Endothelial cell of umbilical vein (primary cell): ENCODE results near the gene TMC3. TPM values are rescaled to one million over a fixed set of nuclear protein-coding genes. Genes with fewer than 3 reads are reported as not detected.

Experiments used
- BruUV-seq: library from RNA; stranded (reverse); fragments of 400-500 nt; replicated peaks from 2 replicates; lab custom pipeline; 2021; lab: Mats Ljungman, UMichigan
- CTCF ChIA-PET: fragments of 300-600, 350-600 bp; sonication (Branson Sonifier 250); formaldehyde crosslinking; loops from one replicate; lab custom pipeline; 2021; ENCODE audit warnings: antibody characterized with exemption, inconsistent platforms; lab: Charles Lee
- POLR2A ChIA-PET: fragments of 300-600, 350-600 bp; sonication (Branson Sonifier 250); formaldehyde crosslinking; loops from one replicate; lab custom pipeline; 2021; ENCODE audit warnings: antibody characterized with exemption, inconsistent platforms; lab: Charles Lee
- DNase-seq: peaks from one replicate; pipeline ENCODE4 v3.0.0-alpha.2; 2011; ENCODE audit warnings: low read depth, low spot score
- FAIRE-seq: peaks from 2 replicates; lab custom pipeline; 2011; peaks lifted over from hg19 to GRCh38; lab: Jason Lieb, UNC
- H2AFZ ChIP-seq: 2 replicates; pipeline ENCODE4 v1.6.0; 2012; ENCODE audit warnings: low read depth, low read length, control low read depth, inconsistent platforms
- H3K27ac ChIP-seq: 2 replicates; pipeline ENCODE4 v1.5.1; 2011; ENCODE audit warnings: low read depth, mild to moderate bottlenecking, control low read depth, low read length, moderate library complexity; ENCODE audit not compliant: insufficient read depth
- H3K27me3 ChIP-seq, 2 experiments: 2 replicates each; pipeline versions ENCODE4 v1.6.0 to v1.6.1; 2011; ENCODE audit warnings: low read length in 2 of 2, mixed read lengths in 1 of 2; ENCODE audit not compliant: control insufficient read depth in 2 of 2, insufficient read depth in 2 of 2
- H3K36me3 ChIP-seq, 2 experiments: 2 replicates in 1 of 2; 3 replicates in 1 of 2; pipeline ENCODE4 v1.5.1; 2011; ENCODE audit warnings: low read length in 2 of 2, mild to moderate bottlenecking in 1 of 2, moderate library complexity in 1 of 2; ENCODE audit not compliant: control insufficient read depth in 2 of 2, insufficient read depth in 2 of 2; ENCODE audit errors: extremely low read depth in 1 of 2
- H3K4me1 ChIP-seq: 3 replicates; pipeline ENCODE4 v1.5.1; 2011; ENCODE audit warnings: mild to moderate bottlenecking, low read length; ENCODE audit not compliant: control insufficient read depth, insufficient read depth; ENCODE audit errors: extremely low read depth
- H3K4me2 ChIP-seq: 2 replicates; pipeline ENCODE4 v1.6.1; 2011; ENCODE audit warnings: low read length, control low read depth, mixed read lengths; ENCODE audit not compliant: insufficient read depth
- H3K4me3 ChIP-seq, 3 experiments: fragments of 200-600 bp in 1 of 3; sonication (generic), shearing (Covaris generic) in 1 of 3; replicated peaks in 1 of 3; 2 replicates each; pipeline ENCODE4 v1.5.1; 2011 to 2016; ENCODE audit warnings: control low read depth in 3 of 3, low read length in 3 of 3, mild to moderate bottlenecking in 2 of 3, inconsistent platforms in 1 of 3, low read depth in 1 of 3, moderate library complexity in 1 of 3; ENCODE audit not compliant: insufficient read depth in 1 of 3
- H3K79me2 ChIP-seq: 2 replicates; pipeline ENCODE4 v1.6.0; 2012; ENCODE audit warnings: low read length, inconsistent platforms; ENCODE audit not compliant: control insufficient read depth, insufficient read depth
- H3K9ac ChIP-seq: replicated peaks from 2 replicates; pipeline ENCODE3; 2011; ENCODE audit warnings: low read length, control low read depth; ENCODE audit not compliant: insufficient read depth; ENCODE audit errors: extremely low read depth
- H3K9me1 ChIP-seq: replicated peaks from 3 replicates; pipeline ENCODE4 v1.6.0; 2011; ENCODE audit warnings: mild to moderate bottlenecking, low read length; ENCODE audit not compliant: control insufficient read depth, insufficient read depth; ENCODE audit errors: extremely low read depth
- H3K9me3 ChIP-seq: replicated peaks from 2 replicates; pipeline ENCODE4 v1.5.1; 2012; ENCODE audit warnings: low read length, inconsistent platforms; ENCODE audit not compliant: control insufficient read depth, insufficient read depth
- H4K20me1 ChIP-seq: replicated peaks from 2 replicates; pipeline ENCODE3; 2011; ENCODE audit warnings: mild to moderate bottlenecking, low read length; ENCODE audit not compliant: control insufficient read depth, insufficient read depth; ENCODE audit errors: extremely low read depth
- FOS ChIP-seq: IDR thresholded peaks from 2 replicates; pipeline ENCODE4 v1.6.1; 2011; ENCODE audit warnings: mild to moderate bottlenecking, low read length, moderate library complexity, borderline replicate concordance; ENCODE audit not compliant: insufficient read depth
- GATA2 ChIP-seq: IDR thresholded peaks from 2 replicates; pipeline ENCODE4 v1.7.0; 2011; ENCODE audit warnings: low read depth, mild to moderate bottlenecking, moderate library complexity, mixed read lengths, low read length; ENCODE audit not compliant: insufficient read length, insufficient read depth
- JUN ChIP-seq: IDR thresholded peaks from 2 replicates; pipeline ENCODE4 v1.6.1; 2011; ENCODE audit warnings: borderline replicate concordance, low read depth; ENCODE audit not compliant: insufficient read length, insufficient read depth
- MYC ChIP-seq: IDR thresholded peaks from one replicate; pipeline ENCODE4 v1.6.1; 2011; ENCODE audit warnings: mild to moderate bottlenecking, low read depth, low read length
- POLR2A ChIP-seq: IDR thresholded peaks from 2 replicates; pipeline ENCODE4 v1.6.1; 2012; ENCODE audit warnings: low read depth, mild to moderate bottlenecking, control low read depth, low read length
- dilution Hi-C: fragments of 300-500 bp; cut with MboI; formaldehyde crosslinking; loops from one replicate; pipeline ENCODE4 v1.15.0; 2019; ENCODE audit warnings: low sequenced_read_pairs; ENCODE audit not compliant: extremely low pct_ligation_motif_present
- intact Hi-C: fragments of 100-400 bp; cut with micrococcal nuclease; formaldehyde crosslinking; loops from one replicate; pipeline ENCODE4 v1.10.0; 2022
- polyA plus RNA-seq, 4 experiments: library from polyadenylated mRNA; depleted of rRNA in 3 of 4; stranded (reverse) in 3 of 4; unstranded in 1 of 4; fragments of >200 nt; gene quantifications; 2 replicates each; pipeline versions ENCODE4 v1.2.1 to v1.2.3, GENCODE V29; 2011 to 2012; ENCODE audit warnings: missing spikeins in 1 of 4
- total RNA-seq: library from RNA; stranded (reverse); gene quantifications from 2 replicates; pipeline ENCODE4 v1.2.3, GENCODE V29; 2021
- TF ChIP-seq, protein P1 (sequence below), 2 donors: IDR thresholded peaks; 1 replicate in 1 of 2; 2 replicates in 1 of 2; pipeline ENCODE4 v1.5.1; 2011; ENCODE audit warnings: low read length in 2 of 2, mild to moderate bottlenecking in 2 of 2, moderate library complexity in 2 of 2, control low read depth in 1 of 2, inconsistent platforms in 1 of 2, low read depth in 1 of 2; ENCODE audit not compliant: insufficient read depth in 1 of 2; ENCODE audit errors: extremely low read depth in 1 of 2
- TF ChIP-seq, protein P2 (sequence below): IDR thresholded peaks from 2 replicates; pipeline ENCODE4 v1.6.1; 2011; ENCODE audit not compliant: insufficient read depth, insufficient read length

The TMC3 gene
- total and polyA plus RNA-seq, 2 donors (not counting 3 experiments of a cell fraction or from before 2014, with no cell fraction given): not detected

DNA sequence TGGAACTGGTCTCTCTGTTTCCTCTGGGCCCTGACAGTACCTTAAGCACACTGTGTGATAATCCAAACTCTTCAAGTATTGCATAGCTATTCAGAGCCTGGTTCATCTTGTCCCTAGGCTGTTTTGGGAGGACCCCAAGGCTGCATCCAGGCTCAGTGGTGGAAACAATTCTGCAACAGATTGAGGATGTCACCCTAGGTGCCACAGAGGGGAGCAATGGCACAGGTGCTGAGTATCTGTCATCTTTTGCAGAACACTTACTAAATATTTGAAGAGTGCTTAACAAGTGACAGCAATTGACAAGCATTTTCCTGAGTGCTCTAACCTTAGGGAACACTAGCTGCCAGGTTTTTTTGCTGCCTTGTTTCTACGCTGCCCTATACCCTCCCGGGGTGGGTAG, 77.8 kb downstream of the TMC3 start:
- no peak for DNase-seq
- ChIA-PET POLR2A (no interaction called here), CTCF (interaction anchor here (1.9 kb wide), 1 partner anchor 21 kb away, joined by 7 read pairs; no protein-coding TSS in a partner anchor)
- Histone ChIP-seq H2AFZ (no peak overlapping the region), H3K36me3 (no peaks in the 10 kb centered on the region), H4K20me1 (no peaks in the 10 kb centered on the region), H3K9me3 (no peaks in the 10 kb centered on the region), H3K9me1 (no peaks in the 10 kb centered on the region), H3K4me3 (no peak overlapping the region), H3K27me3 (peaks cover 0 to 5% of the 10 kb centered on the region in 2 experiments), H3K4me1 (peaks cover 8% of the 10 kb centered on the region), H3K27ac (no peak overlapping the region), H3K79me2 (no peaks in the 10 kb centered on the region), H3K4me2 (peak overlapping the region; percentile 23), H3K9ac (no peak overlapping the region)
- no TSS peak for BruUV-seq
- intact Hi-C loops: no loop called here
- dilution Hi-C loops: no loop called here
- no peak for TF ChIP-seq MYC
- FAIRE-seq: no peak

DNA sequence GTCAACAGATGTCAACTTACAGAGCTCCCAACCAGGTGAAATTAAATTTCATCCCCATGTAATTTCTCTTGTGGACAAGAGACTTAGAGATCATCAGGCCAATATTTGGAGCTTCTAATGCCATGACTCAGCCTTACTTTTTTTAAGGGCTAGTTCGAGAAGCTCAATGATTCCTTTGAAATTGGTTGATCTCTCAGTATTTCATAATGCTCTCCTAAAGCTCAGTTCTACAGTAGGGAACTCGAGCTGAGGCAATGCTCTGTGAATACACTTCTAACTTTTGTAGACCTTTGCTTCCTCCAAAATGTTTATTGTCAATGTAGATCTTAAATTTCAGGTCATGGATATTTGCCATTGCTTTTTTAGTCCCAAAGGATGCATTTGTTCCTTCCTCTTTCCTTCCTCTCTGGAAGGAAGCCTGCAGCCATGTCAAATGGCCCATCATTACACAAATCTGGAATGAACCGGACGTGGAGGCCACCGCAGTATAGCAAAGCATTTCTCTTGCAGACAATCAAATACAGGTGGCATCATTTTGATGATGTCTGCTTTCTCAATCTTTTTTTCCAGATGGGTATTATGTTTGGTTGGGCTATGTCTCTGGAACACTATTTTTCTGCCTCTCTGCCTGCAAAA, 78.4 kb downstream of the TMC3 start:
- POLR2A ChIA-PET: no interaction called here
- FAIRE-seq: no peak
- peaks cover 8% of the 10 kb centered on the region for H3K4me1 ChIP-seq
- H3K79me2 ChIP-seq: no peaks in the 10 kb centered on the region
- no peak overlapping the region for H2AFZ ChIP-seq
- H3K27me3 ChIP-seq: peaks cover 0 to 5% of the 10 kb centered on the region in 2 experiments
- no peaks in the 10 kb centered on the region for H4K20me1 ChIP-seq
- no peak for DNase-seq
- CTCF ChIA-PET: interaction anchor here (1.9 kb wide), 1 partner anchor 20 kb away, joined by 7 read pairs; no protein-coding TSS in a partner anchor
- intact Hi-C loops: no loop called here
- dilution Hi-C loops: no loop called here
- no peak overlapping the region for H3K4me3 ChIP-seq
- no peaks in the 10 kb centered on the region for H3K36me3 ChIP-seq
- H3K9me1 ChIP-seq: no peaks in the 10 kb centered on the region
- no peak overlapping the region for H3K4me2 ChIP-seq
- no peak overlapping the region for H3K9ac ChIP-seq
- H3K27ac ChIP-seq: no peak overlapping the region
- no peak for TF ChIP-seq FOS
- no peak for TF ChIP-seq POLR2A
- no peak for TF ChIP-seq GATA2
- TF ChIP-seq, protein P1, sequence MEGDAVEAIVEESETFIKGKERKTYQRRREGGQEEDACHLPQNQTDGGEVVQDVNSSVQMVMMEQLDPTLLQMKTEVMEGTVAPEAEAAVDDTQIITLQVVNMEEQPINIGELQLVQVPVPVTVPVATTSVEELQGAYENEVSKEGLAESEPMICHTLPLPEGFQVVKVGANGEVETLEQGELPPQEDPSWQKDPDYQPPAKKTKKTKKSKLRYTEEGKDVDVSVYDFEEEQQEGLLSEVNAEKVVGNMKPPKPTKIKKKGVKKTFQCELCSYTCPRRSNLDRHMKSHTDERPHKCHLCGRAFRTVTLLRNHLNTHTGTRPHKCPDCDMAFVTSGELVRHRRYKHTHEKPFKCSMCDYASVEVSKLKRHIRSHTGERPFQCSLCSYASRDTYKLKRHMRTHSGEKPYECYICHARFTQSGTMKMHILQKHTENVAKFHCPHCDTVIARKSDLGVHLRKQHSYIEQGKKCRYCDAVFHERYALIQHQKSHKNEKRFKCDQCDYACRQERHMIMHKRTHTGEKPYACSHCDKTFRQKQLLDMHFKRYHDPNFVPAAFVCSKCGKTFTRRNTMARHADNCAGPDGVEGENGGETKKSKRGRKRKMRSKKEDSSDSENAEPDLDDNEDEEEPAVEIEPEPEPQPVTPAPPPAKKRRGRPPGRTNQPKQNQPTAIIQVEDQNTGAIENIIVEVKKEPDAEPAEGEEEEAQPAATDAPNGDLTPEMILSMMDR (IDR thresholded peaks at IDR 0.05; ENCODE audit: extremely low read depth in 1 of 2, insufficient read depth in 1 of 2, low read depth in 1 of 2, low read length in 2 of 2): no peak
- no peak for TF ChIP-seq JUN
- TF ChIP-seq, protein P2, sequence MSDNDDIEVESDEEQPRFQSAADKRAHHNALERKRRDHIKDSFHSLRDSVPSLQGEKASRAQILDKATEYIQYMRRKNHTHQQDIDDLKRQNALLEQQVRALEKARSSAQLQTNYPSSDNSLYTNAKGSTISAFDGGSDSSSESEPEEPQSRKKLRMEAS: no peak
- TF ChIP-seq MYC: no peak
- H3K9me3 ChIP-seq: no peaks in the 10 kb centered on the region
- no TSS peak for BruUV-seq
